Germinal center (tissue), 1 donor: ENCODE results near the gene SHROOM3.

Experiments
- DNase-seq: peaks from one replicate; pipeline ENCODE4 v3.0.0; 2012; ENCODE audit warnings: mixed read lengths, low spot score

The SHROOM3 gene

DNA sequence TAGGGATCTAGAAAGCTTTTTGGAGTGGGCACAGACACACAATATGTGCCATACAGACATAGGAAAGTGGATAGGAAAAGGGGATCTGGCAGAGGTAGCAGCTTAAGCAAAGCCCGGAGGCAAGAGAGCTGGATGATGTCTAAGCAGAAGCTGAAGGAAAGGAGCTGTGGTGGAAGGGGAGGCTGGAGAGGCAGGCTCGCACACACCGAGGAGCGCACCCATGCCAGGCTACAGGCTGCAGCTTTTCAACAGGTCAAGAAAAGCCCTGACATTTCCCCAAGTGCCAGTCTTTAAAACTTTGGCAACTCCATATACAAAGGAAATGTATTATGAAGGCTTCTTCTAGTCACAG lies 395.6 kb downstream of the SHROOM3 start:
- DNase-seq: no peak

DNA sequence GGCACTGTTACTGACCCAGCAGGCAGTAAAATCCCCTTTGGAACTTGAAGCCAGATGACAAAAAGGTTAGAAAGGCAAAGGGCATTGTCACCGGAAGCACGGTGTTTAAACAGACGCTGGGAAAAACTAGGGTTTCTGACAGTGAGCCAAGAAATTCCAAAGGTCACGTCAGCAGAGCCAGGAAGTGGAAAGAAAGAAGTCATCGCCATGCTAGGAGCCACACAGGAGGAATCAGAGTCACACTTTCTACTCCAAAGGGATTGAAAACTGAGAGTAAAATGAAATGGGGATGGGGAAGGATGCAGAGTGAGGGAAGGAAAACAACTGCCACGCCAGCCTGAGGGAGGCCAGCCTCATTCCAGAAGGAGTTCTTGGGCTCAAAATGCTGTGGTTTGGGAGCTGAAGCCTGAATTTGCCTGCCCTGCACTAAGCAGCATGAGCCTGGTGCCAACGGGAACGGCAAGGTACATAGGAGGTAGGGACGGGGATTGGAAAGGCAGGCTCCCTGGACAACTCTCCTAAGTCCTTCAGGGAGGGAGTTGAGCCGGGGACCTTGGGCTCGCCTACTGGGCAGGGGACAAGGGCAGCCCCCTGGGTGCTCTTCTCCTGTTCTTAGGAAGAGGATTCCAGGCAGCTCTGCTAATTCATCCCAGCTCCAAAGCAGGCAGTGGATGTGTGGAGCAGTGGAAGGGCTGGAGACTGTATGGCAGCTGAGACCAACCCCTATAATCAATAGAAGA lies 396.1 kb downstream of the SHROOM3 start:
- no peak for DNase-seq

DNA sequence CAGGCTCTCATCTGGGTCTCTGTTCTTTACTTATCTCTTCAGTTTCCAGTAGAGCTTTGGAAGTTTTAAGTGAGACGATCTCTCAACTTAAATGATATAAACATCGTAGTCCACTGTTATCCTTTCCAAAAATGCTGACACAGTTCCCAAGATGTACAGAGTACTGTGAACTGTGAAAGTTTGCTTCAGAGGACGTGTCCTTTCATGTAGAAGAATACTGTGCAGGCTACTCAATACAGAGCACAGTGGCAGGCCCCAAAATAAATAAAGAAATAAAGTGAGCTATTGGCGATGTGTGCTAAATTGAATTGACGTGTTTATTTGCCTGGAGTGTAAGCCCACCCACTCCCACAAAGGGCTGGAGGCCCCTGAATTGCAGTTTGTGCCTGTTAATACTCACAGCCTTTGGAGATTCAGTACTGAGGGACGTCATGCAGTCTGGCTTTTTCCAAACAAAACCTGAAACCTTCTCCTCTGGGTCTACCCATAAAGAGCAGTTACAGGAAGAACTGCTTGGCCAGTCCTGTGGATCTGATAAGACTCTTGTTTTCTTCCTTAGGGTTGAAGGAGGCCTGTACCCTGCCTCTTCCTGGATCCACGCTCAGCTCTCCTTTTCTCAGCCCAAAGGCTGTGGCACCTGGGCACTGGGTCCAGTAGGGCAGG lies 396.8 kb downstream of the SHROOM3 start:
- no peak for DNase-seq
